Measurements from ENCODE around the gene HOXC10.

HOXC10 gene

GRCh38 chr12:53975479-53976152 lies 9.3 kb upstream of the HOXC10 start:
- H3K4me3 ChIP-seq (ENCODE audit: low read length) = peak overlapping the region; percentile 86

GRCh38 chr12:53976172-53976822 lies 8.6 kb upstream of the HOXC10 start:
- no peak for TF ChIP-seq CTCF (conservative IDR thresholded peaks at IDR 0.05; ENCODE audit: low read length)
- peak overlapping the region; percentile 20 for H3K4me3 ChIP-seq (ENCODE audit: low read length)
- peak; percentile 96 for DNase-seq (ENCODE audit: low read depth)

More at GRCh38 chr12:53975479-53976152, 9.3 kb upstream of the HOXC10 start:
- TF ChIP-seq CTCF (conservative IDR thresholded peaks at IDR 0.05; ENCODE audit: low read length) = no peak
- DNase-seq (ENCODE audit: low read depth) = no peak

- DNase-seq (ENCODE audit: low read depth) = no peak
- TF ChIP-seq CTCF (conservative IDR thresholded peaks at IDR 0.05; ENCODE audit: low read length) = no peak
- H3K4me3 ChIP-seq (ENCODE audit: low read length) = no peak overlapping the region
These were observed 7.9 kb upstream of the HOXC10 start for GRCh38 chr12:53976823-53977595.

- peak; percentile 67 for DNase-seq (ENCODE audit: low read depth)
- TF ChIP-seq CTCF (conservative IDR thresholded peaks at IDR 0.05; ENCODE audit: low read length) = no peak
- peak overlapping the region; percentile 44 for H3K4me3 ChIP-seq (ENCODE audit: low read length)
These were observed 7.1 kb upstream of the HOXC10 start for GRCh38 chr12:53977596-53978445.

- TF ChIP-seq CTCF (conservative IDR thresholded peaks at IDR 0.05; ENCODE audit: low read length) = no peak
- peak overlapping the region; percentile 35 for H3K4me3 ChIP-seq (ENCODE audit: low read length)
- DNase-seq (ENCODE audit: low read depth) = peak; percentile 90
These were observed 6.2 kb upstream of the HOXC10 start for GRCh38 chr12:53978477-53979356.
